Measurements from ENCODE around the gene FAF1.
A peak's percentile ranks its signal among the peaks of the same experiment; 100 is the strongest.
"Not testable (repeated sequence)": the region's sequence is repeated elsewhere in the genome, so short reads cannot be mapped to it uniquely, and the experiment has no call there.

Gene FAF1

DNA sequence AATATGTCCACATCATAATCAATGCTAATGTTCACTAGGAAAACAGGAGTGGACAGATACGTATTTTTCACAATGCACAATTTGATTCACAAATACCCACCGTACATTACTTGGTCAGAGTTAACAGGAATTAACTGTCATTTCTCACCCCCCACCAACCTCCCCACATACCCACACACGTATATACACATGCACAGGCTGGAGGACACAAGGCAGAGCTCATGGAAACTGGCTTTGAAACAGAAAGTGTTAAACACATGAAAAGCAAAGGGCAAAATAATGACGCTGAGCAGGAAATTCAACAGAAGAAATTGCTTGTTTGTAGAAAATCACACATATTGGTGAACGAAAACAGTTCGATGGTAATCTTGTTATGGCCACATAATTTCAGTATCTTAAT, 348.4 kb downstream of the FAF1 start:
- no peak for DNase-seq

DNA sequence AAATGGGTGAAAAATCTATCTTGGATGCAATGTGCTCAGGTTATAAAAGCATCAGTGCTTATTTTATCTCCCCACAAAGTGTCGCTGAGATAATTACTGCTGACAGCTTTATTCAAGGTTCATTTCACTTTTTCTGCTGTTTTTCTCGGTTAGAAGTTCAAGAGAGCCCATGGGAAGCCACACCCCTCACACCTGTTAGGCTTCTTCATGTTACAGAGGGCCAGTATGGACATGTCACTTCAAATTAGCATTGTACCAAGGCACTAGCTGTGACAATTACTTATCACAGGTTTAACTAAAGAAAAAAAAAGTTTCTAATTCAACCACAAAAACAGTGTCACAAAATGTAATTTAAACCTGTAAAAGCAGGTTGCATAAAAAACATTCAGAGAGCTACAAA, 349.5 kb downstream of the FAF1 start:
- DNase-seq = no peak

DNA sequence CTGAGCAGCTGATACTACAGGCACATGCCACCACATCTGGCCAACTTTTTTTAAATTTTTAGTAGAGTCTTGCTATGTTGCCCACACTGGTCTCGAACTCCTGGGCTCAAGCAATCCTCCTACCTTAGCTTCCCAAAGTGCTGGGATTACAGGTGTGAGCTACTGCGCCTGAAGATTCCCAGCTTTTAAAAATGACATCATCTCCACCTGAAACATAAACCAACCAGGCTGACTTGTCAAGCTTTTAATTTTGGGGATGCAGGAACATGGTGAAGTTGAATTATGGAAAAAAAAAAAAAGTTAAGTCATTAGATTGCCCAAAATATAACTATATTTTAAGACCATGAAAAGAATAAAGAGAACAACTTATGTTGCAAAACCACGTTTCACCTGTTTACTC, 350.6 kb downstream of the FAF1 start:
- DNase-seq = no peak

DNA sequence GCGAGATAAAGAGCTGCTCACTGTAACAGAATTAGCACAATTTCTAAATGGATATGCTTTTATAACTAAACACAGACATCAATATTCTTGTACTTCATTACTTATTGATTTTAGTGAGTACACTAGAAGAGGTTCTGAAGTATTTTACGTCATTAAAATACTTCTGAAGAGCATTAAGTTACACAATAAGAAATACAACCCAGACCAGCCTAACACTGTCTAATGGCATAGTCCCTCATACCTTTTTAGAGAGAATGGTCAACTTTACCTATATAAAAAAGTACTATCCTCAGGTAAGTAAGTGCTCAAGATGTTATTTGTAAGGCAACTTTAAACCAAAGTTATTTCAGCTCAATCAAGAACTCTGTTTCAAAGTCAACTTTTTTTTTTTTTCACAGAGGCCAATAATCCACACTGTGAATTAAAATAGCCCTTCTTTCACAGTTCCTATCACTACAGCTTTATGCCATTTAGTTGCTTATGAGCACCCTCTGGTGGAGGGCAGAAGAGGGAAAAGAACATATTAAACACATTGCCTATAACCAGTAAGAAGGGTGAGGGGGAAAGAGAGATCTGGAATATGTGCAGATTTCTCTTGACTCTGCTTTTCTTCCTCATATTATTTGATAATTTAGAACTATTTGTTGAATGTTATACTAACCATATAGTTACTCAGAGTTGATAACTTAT, 354.7 kb downstream of the FAF1 start:
- DNase-seq = peak; percentile 7 to 21

DNA sequence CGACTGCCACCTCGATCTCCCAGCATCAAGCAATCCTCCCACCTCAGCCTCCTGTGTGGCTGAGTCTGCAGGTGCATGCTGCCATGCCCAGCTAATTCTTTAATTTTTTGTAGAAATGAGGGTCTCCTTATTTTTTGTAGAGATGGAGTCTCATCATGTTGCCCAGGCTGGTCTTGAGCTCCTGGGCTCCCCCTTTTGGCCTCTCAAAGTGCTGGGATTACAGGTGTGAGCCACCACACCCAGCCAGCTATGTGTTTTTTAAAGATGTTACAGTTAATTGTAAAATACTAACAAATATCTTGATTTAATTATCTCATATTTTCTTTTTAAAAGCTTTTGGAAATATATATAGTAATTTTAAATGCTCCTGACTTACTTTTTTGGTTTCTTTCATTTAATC, 355.5 kb downstream of the FAF1 start:
- DNase-seq = no peak

DNA sequence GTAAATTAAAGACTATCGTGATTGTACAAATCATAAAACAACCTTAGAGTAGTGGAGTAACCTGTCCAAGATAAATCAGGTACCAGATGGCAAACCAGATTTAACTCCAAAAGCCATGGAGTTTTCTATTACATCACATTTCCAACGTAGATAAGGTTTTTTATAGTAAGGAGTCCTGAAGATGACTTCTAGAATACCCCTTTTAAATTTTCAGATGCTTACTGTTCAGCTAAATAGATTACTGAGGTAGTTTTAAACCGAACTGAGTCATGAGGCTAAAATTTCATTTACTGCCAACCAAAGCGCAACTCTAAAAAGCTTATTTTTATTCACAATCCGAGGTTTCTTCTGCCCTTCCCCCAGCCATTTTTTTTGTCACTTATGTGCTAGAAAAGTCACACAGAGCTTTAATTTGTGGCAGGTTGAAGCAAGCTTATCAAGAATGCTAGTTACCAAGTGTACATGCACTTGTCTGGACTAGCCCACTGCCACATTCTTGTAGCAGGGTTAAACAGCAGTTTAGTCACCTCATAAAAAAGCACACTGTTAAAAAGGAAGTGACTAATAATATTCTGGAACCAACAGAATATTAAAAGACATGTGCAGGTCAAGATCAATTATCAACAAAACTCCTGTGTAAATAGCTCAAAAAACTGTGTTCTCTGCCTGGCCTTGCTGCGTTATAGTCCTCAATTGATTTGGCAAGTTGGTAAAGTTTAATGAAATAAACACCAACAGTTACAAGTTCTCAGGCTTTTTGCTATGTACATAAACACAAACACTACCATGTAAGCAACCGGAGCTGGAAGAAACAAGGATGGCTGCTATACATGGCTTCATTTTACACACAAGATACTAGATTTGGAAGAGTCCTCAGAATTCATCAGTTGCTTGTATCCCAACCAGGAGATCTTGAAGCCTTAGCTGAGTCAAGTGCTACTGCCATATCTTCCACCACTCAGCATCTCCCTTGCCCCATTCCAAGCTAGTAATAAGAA, 356.5 kb downstream of the FAF1 start:
- no peak for DNase-seq

DNA sequence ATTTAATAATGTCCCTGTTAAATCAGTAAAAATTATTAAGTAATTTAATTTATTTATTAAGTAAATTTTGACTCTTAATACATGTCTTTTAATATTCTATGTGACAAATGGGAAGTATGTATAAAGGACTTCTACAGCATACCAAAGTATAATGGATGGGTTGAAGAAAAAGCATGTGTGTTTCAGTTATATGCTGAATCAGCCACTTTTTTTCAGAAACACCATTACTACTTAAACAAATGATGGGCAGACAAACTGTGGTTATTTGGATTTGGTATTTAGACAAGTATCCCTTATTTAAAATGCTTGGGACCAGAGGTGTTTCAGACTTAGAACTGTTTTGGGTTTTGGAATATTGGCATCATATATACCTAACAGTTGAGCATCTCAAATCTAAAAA, 360.5 kb downstream of the FAF1 start:
- no peak for DNase-seq

DNA sequence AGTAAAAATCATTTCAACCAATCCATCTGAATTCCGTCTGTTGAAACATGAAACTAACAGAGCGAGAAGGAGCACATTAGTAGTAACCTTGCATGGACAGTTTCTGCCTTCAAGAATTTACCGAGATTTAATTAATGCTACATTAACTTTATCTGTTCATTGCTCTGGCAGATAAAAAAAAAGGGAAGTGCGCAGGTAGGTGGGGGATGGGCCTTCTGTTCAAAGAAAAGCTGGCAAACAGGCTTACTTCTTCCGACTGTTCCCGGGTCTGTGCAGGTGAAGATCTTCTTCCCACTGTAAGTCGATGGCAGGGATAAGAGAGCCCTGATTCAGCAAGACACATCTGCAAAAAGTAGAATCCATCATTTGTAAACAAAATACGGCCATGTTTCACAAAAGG, 364.2 kb downstream of the FAF1 start:
- no peak for DNase-seq

DNA sequence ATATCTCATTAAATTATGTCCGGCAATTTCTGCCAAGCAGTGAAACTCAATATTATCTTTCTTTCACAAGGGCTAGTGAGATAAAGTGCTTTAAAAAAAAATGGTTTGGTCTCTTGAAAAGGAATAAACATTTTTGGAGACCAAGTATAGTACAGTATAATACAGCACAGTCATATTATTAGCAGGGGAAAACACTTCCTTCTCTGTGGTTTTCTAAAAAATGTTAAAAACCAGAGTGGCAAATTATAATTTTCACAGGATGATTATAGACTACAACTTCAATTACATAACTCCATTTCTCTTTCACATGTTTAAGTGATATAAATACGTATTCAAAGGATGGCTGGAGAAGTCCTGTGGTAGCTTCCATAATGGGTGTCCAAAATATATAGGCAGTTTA, 366.6 kb downstream of the FAF1 start:
- no peak for DNase-seq

DNA sequence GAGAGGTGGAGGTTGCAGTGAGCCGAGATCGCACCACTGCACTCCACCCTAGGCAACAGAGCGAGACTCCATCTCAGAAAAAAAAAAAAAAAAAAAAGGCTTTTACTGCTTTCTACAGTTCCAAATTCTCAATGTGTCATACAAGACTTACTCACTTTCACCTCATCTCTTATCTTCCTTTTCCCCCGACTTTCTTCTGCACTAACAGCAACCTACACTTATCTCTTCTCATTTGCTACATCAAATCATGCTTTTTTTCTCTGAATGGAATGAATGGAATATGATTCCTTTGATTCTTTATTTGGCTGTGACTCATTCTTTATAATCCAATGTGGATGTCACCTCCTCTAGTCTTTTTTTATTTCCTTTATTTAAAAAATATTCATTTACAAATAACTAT, 368.5 kb downstream of the FAF1 start:
- DNase-seq = no peak

DNA sequence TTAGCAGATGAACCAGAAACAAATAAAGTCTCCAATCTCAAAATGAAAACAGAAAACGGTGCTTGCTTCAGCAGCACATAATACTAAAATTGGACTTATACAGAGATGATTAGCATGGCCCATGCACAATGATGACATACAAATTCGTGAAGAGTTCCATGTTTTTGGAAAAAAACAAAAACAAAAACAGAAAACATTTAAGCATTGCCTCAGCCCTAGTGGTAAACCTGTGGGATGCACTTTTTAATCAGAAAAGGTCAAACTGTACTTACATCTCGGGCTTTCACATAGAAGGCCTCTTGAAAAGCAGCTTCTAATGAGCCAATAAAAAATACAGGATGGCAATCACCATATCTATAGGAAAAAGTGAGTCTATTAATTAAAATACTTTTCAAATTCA, 377.7 kb downstream of the FAF1 start:
- no peak for DNase-seq

DNA sequence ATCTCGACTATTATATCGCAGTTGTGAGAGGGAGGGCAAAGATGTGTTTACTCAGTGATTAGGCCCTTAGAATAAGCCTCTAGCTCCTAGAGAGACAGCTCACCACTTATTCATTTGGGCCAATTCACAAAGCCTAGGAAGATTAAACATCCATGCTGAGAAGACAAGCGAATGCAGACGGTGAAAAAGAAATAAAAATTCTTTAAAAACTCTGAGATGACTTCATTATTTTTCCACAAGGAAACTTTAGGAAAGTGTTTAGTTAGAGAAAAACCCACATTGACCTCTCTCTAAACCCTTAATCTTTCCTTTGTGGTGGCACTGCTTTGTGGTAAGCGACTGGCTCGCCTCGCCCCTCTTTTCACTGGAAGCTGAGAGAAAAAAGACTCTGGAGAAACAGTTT, 390.0 kb downstream of the FAF1 start:
- DNase-seq = no peak

DNA sequence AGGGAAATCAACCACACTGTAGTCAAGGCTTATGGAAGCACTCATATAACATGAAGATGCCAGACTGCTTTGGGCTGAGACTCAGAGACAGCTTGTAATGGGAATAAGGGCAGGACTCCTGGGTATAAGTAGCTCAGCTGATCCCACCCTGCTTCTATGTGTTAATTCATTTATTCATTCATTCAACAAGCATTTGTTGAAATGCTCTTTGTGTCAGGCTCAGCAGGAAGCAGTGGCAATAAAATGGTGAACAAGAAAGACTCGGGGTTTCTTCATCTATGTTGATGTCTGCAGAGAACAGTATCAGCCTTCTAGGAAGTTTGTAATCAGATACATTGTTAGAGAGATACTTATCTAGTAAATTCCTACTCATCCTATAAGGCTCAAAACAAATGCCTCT, 391.3 kb downstream of the FAF1 start:
- DNase-seq = no peak

DNA sequence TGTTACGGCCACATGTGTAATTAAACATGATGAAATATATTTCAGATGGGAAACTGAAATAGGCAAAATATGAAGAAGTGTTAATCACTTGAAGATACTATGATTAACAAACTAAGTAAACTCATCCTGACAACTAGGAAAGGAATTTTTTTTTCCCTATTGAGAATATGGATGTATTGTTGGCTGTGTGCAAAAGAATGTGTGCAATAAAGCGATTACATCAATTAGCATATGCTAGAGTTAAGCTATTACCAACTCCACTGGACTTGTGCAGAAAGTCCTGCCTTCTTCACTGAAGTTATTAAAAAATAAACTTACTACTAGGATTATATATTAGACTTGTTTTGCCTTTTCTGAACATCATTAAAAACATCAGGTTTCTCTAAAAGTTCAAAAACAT, 393.7 kb downstream of the FAF1 start:
- DNase-seq = no peak

DNA sequence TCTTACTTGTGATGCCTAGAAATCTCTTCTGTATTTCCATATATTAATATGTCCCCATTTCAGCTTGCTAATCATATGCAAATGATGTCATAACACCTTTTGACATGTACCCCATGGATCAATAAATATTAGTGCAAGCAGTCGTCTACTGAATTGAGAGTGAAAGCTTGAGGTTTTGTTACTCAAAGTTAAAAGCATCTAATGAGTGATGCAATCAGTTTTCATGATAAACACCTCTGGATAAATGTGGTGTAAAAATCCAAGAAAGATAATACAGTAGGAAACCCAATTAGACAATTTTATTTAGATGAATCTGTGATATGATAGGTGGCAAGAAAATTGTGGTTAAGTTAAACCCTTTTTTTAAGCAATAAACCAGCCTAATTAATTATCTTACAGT, 395.6 kb downstream of the FAF1 start:
- no peak for DNase-seq

DNA sequence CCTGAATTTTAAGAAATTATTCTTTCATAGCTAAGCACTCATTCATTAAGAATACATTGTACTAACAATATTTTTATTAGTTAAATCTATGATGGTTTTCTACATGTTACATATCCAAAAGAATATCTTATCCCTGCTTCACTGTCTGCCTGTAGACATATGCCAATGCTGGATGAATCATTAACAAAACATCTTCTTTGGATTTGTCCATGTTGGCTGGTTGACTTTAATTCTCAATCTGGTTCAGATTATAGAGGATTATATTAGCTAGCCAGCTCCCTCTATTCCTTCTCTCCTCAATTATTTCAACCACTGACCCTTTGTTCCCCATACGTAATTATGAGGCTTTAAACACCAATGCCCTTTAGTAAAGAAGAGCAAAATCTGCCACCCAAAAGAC, 398.0 kb downstream of the FAF1 start:
- DNase-seq = no peak

DNA sequence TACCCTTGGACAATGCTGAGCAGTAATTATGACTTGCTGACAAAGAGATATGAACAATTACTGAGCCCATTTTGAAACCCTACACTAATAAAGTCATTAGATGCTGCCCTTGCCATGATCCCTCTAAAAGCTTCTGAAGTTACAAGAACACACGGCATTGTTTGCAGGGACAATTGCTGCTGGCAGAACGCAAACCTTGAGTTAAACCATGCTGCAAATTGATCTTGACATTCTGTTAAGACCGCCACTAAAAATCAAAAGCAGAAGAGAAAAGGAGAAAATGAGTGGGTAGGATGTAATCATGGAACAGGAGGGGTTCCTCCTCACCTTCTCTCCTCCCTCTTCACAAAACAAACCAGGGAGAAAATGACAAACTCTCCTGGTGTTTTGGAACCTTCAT, 400.6 kb downstream of the FAF1 start:
- no peak for DNase-seq

DNA sequence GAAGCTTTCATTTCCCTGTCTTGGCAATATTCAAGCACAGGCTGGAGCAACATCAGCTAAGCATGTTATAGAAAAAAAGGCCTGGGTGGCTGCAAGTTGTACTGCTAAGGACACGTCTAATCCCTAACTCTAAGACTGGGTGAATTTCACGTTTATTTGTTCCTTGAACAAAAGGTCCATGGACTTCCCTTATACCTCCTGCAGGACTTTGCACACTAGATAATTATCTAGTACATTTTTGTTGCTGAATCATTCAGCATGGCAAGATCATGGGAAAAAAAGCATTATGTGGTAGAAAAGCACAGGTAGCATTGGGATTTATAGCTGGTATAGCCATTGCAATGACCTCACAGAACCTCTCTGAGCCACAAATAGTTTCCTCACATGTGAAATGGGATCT, 406.1 kb downstream of the FAF1 start:
- no peak for DNase-seq

DNA sequence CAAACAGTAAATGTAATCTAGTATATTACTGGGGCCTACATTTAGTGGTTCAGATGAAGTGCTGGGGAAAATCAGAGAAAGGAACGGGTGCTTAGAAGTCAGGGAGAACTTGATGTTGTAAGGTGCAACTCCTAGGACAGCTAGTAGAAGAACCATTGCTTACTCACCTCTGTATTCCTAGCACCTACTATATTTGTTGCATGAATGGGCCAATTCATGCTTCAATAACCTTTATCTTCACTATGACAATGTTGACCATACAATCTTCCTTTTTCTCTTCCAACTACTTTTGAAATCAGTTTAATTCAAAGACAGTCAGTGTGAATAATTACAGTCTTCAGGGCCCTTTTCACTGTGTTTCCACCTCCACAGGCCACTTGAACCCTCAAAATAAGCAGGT, 411.8 kb downstream of the FAF1 start:
- DNase-seq = no peak

DNA sequence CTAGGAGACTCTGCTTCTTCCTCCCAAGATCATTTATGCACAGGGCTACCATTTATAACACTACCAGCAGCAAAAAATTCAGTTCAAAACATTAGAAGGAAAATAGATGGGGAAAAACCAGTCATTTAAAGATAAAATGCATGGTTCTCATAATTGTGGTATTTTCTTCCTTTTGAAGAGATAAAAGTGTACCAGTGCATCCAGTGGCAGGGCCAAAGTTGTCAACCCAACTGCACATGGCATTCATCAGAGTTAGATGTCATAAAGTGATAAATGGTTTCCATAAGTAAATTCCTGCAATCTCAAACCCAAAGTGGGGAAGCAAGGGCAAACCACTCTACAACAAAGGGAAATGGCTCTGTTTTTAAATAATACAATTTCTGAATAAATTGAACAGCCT, 417.7 kb downstream of the FAF1 start:
- DNase-seq = no peak

DNA sequence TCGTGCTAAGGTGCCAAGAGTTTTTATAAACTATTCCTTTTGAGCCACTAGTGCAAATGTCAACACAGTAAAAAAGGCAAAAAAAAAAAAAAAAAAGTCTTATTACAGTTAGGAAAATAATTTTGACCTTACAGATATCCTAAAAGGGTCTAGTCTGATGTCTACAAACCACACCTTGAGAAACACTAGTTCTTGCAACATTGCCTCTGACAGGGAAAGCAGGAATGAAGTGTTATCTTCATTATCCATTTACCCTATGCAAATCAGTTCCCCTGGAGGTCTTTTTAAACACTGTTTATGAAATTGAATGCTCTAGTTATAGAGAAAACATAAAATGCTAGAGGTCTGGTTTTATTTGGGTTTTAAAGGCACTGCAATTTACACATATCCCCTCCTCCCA, 421.6 kb downstream of the FAF1 start:
- DNase-seq = no peak

DNA sequence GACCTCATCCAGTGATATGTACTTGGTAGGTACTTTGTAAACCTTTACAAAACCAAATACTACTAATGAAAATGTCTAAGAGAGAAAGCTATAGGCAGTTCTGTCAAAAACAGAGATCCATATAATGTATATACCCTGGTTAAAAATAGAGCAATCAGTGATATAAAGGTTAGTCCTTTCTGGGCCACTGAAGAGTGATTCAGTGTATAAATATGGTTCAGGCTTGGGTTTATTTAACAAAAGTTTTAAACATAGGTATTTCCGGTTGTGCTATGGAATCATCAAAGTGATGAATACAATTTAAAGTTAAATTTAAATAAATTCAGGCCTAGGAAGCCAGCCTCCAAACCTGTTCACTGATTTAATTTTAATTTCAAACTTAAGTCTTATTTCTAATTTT, 428.5 kb downstream of the FAF1 start:
- DNase-seq = no peak

DNA sequence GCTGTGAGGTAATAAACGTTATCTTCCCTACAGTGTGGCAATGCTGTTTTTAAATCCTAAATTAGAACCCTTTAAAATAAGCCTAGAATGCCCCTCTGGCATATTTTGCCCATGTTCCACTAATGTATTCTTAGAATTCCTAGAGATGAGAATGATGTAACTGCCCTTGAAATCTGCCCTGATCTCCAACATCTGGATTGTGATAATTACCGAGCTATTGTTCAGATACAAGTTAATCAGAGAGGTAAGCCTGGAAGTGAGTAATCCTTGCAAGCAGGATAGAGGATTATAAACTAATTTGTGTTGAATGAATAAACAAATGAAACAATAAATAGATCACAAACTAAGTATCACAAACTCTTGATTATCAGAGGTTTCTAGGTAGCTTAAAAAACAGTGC, 429.0 kb downstream of the FAF1 start:
- no peak for DNase-seq

DNA sequence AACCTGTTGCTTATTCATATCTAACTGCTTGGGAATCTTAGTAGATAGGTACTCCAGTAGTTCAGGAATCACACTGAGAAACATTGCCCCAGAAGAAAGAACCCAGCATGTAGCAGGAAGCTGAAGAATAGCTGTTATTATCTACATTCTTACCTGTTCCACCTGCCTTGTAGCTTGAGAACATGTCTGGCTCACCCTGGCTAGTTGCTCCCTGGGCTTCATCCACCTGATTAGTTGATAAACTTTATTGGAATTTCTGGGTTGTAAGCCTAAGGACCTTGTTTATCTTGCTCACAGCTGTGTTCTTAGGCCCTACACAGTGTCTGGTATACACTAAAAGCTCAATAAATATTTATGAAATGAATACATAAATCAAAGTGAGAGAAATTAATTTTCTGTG, 430.6 kb downstream of the FAF1 start:
- DNase-seq = no peak

DNA sequence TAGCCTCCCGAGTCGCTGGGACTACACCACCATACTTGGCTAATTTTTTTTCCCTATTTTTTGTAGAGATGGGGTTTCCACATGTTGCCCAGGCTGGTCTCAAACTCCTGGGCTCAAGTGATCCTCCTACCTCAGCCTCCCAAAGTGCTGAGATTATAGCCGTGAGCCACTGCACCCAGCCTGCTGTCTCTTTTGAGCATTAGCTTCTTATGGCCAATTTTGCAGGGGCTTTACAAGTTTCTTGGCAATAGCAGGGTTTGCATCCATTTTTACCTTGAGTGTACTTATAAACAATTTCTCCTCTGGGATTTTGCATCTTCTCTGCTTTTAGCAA, 432.1 kb downstream of the FAF1 start:
- DNase-seq = not testable (repeated sequence)

All from SHP77 (cell line).